22Rv1 (cell line): ENCODE measurements around the gene GTF3C2.

Source experiments
- ZFX ChIP-seq: fragments of 450-650 bp; IDR thresholded peaks from 2 replicates; pipeline ENCODE4 v1.6.1; 2017; ENCODE audit warnings: antibody characterized with exemption, borderline replicate concordance
- TF ChIP-seq, protein P1 (sequence below): fragments of 450-650 bp; IDR thresholded peaks from 2 replicates; pipeline ENCODE4 v1.5.1; 2017; ENCODE audit warnings: mild to moderate bottlenecking

DNA sequence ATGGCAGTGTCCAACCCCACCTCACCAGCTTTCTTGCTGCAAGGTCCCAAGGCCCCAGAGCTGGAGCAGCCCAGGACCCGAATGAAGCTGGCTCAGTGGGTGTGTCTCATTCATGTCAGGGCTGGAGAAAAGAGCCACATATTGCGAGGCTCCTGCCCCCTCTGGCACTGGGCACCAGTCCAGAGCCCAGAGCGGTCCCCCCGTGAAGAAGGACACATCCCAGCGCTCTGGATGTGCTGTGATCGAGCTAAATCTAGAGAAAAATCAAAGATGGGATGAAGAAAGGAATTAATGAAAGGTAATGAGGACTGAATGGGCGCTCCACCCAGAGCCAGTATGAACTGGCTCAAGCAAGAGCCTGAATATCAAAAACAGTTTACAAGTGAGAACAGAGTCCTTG, 20.4 kb downstream of the GTF3C2 start:
- TF ChIP-seq, protein P1, sequence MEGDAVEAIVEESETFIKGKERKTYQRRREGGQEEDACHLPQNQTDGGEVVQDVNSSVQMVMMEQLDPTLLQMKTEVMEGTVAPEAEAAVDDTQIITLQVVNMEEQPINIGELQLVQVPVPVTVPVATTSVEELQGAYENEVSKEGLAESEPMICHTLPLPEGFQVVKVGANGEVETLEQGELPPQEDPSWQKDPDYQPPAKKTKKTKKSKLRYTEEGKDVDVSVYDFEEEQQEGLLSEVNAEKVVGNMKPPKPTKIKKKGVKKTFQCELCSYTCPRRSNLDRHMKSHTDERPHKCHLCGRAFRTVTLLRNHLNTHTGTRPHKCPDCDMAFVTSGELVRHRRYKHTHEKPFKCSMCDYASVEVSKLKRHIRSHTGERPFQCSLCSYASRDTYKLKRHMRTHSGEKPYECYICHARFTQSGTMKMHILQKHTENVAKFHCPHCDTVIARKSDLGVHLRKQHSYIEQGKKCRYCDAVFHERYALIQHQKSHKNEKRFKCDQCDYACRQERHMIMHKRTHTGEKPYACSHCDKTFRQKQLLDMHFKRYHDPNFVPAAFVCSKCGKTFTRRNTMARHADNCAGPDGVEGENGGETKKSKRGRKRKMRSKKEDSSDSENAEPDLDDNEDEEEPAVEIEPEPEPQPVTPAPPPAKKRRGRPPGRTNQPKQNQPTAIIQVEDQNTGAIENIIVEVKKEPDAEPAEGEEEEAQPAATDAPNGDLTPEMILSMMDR: no peak
- no peak for TF ChIP-seq ZFX
